Activated CD4-positive, alpha-beta memory T cell treated with anti-CD3 and anti-CD28 coated beads, Interleukin-2, amount 10 ng/mL, durations not matched to agents 7 days and 5 days (primary cell): Measurements from ENCODE around the gene RHBDL3. TPM values are rescaled to one million over a fixed set of nuclear protein-coding genes. Genes with fewer than 3 reads are reported as not detected.
"Not testable (repeated sequence)": the region's sequence is repeated elsewhere in the genome, so short reads cannot be mapped to it uniquely, and the experiment has no call there.

Experiments
- CTCF ChIA-PET: fragments of 350-600 bp; sonication (Branson Sonifier 250); formaldehyde crosslinking; loops from one replicate; lab custom pipeline; 2021; ENCODE audit warnings: antibody characterized with exemption, inconsistent platforms; lab: Charles Lee
- POLR2A ChIA-PET: fragments of 350-600 bp; sonication (Branson Sonifier 250); formaldehyde crosslinking; loops from one replicate; lab custom pipeline; 2021; ENCODE audit warnings: antibody characterized with exemption; lab: Charles Lee
- DNase-seq: peaks from one replicate; pipeline ENCODE4 v3.0.0-alpha.2; 2020
- H3K27ac Mint-ChIP-seq: one replicate; pipeline ENCODE4 v1.8.0; 2021; ENCODE audit warnings: mild to moderate bottlenecking, mixed read lengths
- H3K27me3 Mint-ChIP-seq: one replicate; pipeline ENCODE4 v1.8.0; 2021; ENCODE audit warnings: mixed read lengths
- H3K36me3 Mint-ChIP-seq: one replicate; pipeline ENCODE4 v1.8.0; 2021; ENCODE audit warnings: low read depth, mixed read lengths
- H3K4me1 Mint-ChIP-seq: one replicate; pipeline ENCODE4 v1.8.0; 2021; ENCODE audit warnings: mixed read lengths
- H3K4me3 Mint-ChIP-seq: one replicate; pipeline ENCODE4 v1.8.0; 2021; ENCODE audit warnings: mild to moderate bottlenecking, mixed read lengths
- H3K9me3 Mint-ChIP-seq: one replicate; pipeline ENCODE4 v1.8.0; 2021; ENCODE audit warnings: mixed read lengths
- total RNA-seq, 2 experiments: library from RNA; stranded (reverse); gene quantifications; one replicate each; pipeline ENCODE4 v1.2.3, GENCODE V29; 2021

RHBDL3 gene
- total RNA-seq, 2 experiments from 2014 or later = 0.45 to 0.55 TPM

DNA sequence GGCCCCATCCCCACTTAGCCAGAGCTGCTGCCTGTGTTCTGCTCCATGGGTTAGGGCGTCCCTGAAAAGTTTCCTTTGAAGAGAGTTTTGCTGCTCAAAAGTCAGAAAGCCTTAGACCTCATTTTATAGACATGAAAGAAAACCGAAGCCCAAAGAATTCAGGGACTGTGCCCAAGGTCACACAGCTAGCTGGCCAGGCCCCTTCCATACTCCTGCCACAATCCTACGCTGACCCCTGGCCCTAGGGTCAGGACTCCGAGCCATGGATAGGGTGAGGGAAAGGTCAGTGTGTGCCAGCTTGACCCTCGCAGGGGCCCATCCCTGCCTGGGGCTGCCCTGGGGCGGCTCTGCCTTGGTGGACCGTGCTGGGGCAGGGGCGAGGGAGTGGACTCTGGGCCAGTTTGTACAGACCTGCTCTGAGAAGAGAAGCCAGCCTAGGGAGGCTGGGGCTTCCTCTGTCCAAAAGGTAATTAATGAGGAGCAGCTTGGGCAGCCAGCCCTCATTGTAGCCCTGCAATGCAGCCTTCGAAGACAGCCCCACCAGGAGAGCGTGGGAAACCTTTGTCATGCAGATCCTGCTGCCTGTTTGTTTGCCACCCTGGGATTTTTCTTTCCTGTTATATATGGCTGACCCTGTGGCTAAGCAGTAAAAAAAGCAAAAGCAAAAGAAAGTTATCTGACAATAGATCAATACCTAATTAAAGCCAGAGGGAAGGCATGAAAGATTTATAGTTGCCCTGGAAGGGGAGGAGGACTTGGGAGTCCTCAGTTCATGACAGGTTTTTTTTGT is 37.4 kb downstream of the RHBDL3 start:
- Mint-ChIP-seq H3K27me3 (peaks cover 4% of the 10 kb centered on the region), H3K9me3 (no peaks in the 10 kb centered on the region), H3K4me1 (no peaks in the 10 kb centered on the region), H3K36me3 (no peaks in the 10 kb centered on the region), H3K4me3 (no peak overlapping the region), H3K27ac (no peak overlapping the region)
- DNase-seq = no peak
- ChIA-PET POLR2A (no interaction called here), CTCF (interaction anchor here (1.2 kb wide), 1 partner anchor 50 kb away, joined by 3 read pairs; no protein-coding TSS in a partner anchor)

DNA sequence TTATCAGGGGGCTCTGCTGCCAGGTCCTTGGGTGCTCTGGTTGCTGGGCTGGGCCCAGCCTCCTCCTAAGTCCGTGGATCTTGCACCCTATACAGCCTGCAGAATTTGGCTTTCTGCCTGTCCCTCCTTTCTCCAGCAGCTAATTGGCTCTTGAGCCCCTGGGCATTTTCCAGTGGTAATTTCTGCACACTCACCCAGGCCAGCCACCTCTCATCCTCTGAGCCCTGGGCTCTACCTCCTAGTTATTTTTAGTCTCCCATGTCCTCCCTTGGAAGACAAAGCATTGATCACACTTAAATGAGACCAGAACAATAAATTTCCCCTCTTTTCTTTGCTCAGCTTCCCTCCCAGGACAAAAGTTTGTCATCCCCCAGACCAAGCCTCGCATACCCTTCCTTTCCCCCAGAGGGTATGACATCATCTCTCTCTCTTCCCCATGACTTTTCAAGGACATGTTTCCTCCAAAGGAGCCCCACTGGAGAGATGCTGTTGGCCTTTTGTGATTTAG is 38.2 kb downstream of the RHBDL3 start:
- POLR2A ChIA-PET = no interaction called here
- no peaks in the 10 kb centered on the region for H3K9me3 Mint-ChIP-seq
- no peaks in the 10 kb centered on the region for H3K36me3 Mint-ChIP-seq

GRCh38 chr17:32305049-32305448 is 39.4 kb downstream of the RHBDL3 start:
- Mint-ChIP-seq H3K4me1 (no peaks in the 10 kb centered on the region), H3K36me3 (no peaks in the 10 kb centered on the region), H3K27ac (no peak overlapping the region), H3K9me3 (no peaks in the 10 kb centered on the region), H3K27me3 (peaks cover 5% of the 10 kb centered on the region), H3K4me3 (no peak overlapping the region)
- POLR2A ChIA-PET = no interaction called here
- CTCF ChIA-PET = no interaction called here
- DNase-seq = no peak

More for the DNA sequence above, 38.2 kb downstream of the RHBDL3 start:
- Mint-ChIP-seq H3K27ac (no peak overlapping the region), H3K27me3 (peaks cover 5% of the 10 kb centered on the region), H3K4me3 (no peak overlapping the region), H3K4me1 (no peaks in the 10 kb centered on the region)
- CTCF ChIA-PET = no interaction called here
- no peak for DNase-seq

DNA sequence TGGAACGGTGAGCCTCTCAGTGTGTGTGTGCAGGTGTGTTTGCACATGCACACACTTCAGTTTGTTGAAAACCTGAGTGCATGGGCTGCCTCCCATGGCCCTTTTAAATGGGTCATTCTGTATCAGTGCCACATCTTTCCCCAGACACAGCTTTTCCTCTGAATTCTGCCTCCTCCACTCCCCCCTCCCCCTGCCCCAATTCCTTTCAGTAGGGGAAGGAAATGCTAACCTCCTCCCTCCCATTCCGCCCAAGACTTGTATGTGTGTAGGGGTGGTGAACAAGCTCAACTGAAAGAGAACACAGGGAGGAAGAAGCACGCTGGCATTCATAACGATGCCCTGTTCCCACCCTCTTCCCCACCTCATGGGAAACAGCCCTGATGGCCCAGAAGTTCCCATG is 42.0 kb downstream of the RHBDL3 start:
- no peak overlapping the region for H3K27ac Mint-ChIP-seq
- H3K4me3 Mint-ChIP-seq = no peak overlapping the region
- H3K9me3 Mint-ChIP-seq = no peaks in the 10 kb centered on the region
- ChIA-PET POLR2A (no interaction called here), CTCF (no interaction called here)
- H3K27me3 Mint-ChIP-seq = peaks cover 5% of the 10 kb centered on the region
- no peak for DNase-seq
- H3K4me1 Mint-ChIP-seq = no peaks in the 10 kb centered on the region
- H3K36me3 Mint-ChIP-seq = no peaks in the 10 kb centered on the region

GRCh38 chr17:32311028-32311536 is 45.5 kb downstream of the RHBDL3 start:
- CTCF ChIA-PET = interaction anchor here (0.6 to 0.7 kb wide), 3 partner anchors 58 to 421 kb away, joined by 3 to 4 read pairs (median 3); no protein-coding TSS in a partner anchor
- no peaks in the 10 kb centered on the region for H3K9me3 Mint-ChIP-seq
- H3K4me3 Mint-ChIP-seq = no peak overlapping the region
- H3K27ac Mint-ChIP-seq = no peak overlapping the region
- H3K4me1 Mint-ChIP-seq = no peaks in the 10 kb centered on the region
- no peaks in the 10 kb centered on the region for H3K36me3 Mint-ChIP-seq
- DNase-seq = no peak
- POLR2A ChIA-PET = no interaction called here
- peaks cover 13% of the 10 kb centered on the region for H3K27me3 Mint-ChIP-seq

DNA sequence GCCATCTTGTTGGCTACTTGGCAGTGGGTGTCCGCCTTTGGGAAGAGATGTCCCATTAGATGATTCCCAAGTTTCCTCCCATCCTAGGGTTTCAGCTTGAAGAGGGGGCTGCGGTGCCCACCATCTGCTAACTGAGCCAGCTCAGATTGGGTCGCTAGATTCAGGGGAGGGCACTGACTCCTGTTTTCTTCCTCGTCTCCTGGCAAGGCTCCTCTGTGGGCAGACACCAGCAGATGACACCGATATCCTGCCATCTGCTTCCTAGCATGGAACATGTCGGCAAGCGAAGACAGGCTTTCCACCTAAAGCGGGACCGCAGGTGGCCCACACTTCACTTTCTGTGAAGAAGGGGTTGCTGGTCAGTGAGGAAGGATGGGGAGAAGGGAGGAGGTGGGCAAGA is 49.0 kb downstream of the RHBDL3 start:
- DNase-seq = no peak
- Mint-ChIP-seq H3K27me3 (peaks cover 11% of the 10 kb centered on the region), H3K4me1 (peaks cover 15% of the 10 kb centered on the region), H3K36me3 (no peaks in the 10 kb centered on the region), H3K27ac (no peak overlapping the region), H3K4me3 (no peak overlapping the region), H3K9me3 (no peaks in the 10 kb centered on the region)
- ChIA-PET CTCF (no interaction called here), POLR2A (no interaction called here)

- Mint-ChIP-seq H3K9me3 (no peaks in the 10 kb centered on the region), H3K27ac (no peak overlapping the region), H3K4me3 (no peak overlapping the region), H3K27me3 (peaks cover 11% of the 10 kb centered on the region), H3K4me1 (peaks cover 17% of the 10 kb centered on the region), H3K36me3 (no peaks in the 10 kb centered on the region)
- DNase-seq = no peak
- POLR2A ChIA-PET = interaction anchor here (0.7 to 1.1 kb wide), 2 partner anchors 26 to 33 kb away, joined by 3 to 4 read pairs; no protein-coding TSS in a partner anchor
- CTCF ChIA-PET = interaction anchor here (1.0 kb wide), 1 partner anchor 62 kb away, joined by 4 read pairs; no protein-coding TSS in a partner anchor
Observed at GRCh38 chr17:32315171-32315570, 49.5 kb downstream of the RHBDL3 start.

DNA sequence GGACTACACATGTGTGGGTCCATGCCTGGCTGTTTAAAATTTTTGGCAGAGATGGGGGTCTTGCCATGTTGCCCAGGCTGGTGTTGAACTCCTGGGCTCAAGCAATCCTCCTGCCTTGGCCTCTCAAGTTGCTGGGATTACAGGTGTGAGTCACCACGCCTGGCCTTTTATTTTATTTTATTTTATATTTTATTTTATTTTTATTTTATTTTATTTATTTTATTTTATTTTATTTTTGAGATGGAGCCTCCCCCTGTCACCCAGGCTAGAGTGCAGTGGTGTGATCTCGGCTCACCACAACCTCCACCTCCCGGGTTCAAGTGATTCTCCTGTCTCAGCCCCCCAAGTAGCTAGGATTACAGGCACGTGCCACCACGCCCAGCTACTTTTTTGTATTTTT is 51.0 kb downstream of the RHBDL3 start:
- H3K27ac Mint-ChIP-seq, H3K4me3 Mint-ChIP-seq, H3K9me3 Mint-ChIP-seq, DNase-seq, H3K36me3 Mint-ChIP-seq: not testable (repeated sequence)
- H3K27me3 Mint-ChIP-seq = peaks cover 11% of the 10 kb centered on the region
- ChIA-PET CTCF (interaction anchor here (0.6 kb wide), 1 partner anchor 47 kb away, joined by 3 read pairs; no protein-coding TSS in a partner anchor), POLR2A (interaction anchor here (1.0 kb wide), 1 partner anchor 34 kb away, joined by 4 read pairs; the partner anchor contains the start of gene ZNF207)
- H3K4me1 Mint-ChIP-seq = peaks cover 17% of the 10 kb centered on the region

- no peak for DNase-seq
- H3K4me1 Mint-ChIP-seq = peaks cover 19% of the 10 kb centered on the region
- ChIA-PET POLR2A (interaction anchor here (1.0 kb wide), 1 partner anchor 33 kb away, joined by 4 read pairs; the partner anchor contains the start of gene ZNF207), CTCF (interaction anchor here (1.8 kb wide), 1 partner anchor 64 kb away, joined by 7 read pairs; no protein-coding TSS in a partner anchor)
- H3K27ac Mint-ChIP-seq = no peak overlapping the region
- no peak overlapping the region for H3K4me3 Mint-ChIP-seq
- H3K27me3 Mint-ChIP-seq = peaks cover 11% of the 10 kb centered on the region
- no peaks in the 10 kb centered on the region for H3K36me3 Mint-ChIP-seq
- H3K9me3 Mint-ChIP-seq = no peaks in the 10 kb centered on the region
Observed at GRCh38 chr17:32317353-32317752, 51.7 kb downstream of the RHBDL3 start.

GRCh38 chr17:32318071-32318470 is 52.4 kb downstream of the RHBDL3 start:
- POLR2A ChIA-PET = interaction anchor here (1.0 to 1.4 kb wide), 2 partner anchors 13 to 32 kb away, joined by 4 read pairs; partner anchors contain the start of gene ZNF207
- Mint-ChIP-seq H3K36me3 (no peaks in the 10 kb centered on the region), H3K27me3 (peaks cover 11% of the 10 kb centered on the region), H3K4me3 (no peak overlapping the region), H3K9me3 (no peaks in the 10 kb centered on the region), H3K4me1 (peaks cover 22% of the 10 kb centered on the region), H3K27ac (no peak overlapping the region)
- no peak for DNase-seq
- CTCF ChIA-PET = interaction anchor here (0.6 to 2.7 kb wide), 9 partner anchors 11 to 126 kb away, joined by 3 to 30 read pairs (median 4); partner anchors contain the start of gene PSMD11

- H3K27me3 Mint-ChIP-seq = peaks cover 11% of the 10 kb centered on the region
- peaks cover 37% of the 10 kb centered on the region for H3K4me1 Mint-ChIP-seq
- no peaks in the 10 kb centered on the region for H3K36me3 Mint-ChIP-seq
- H3K9me3 Mint-ChIP-seq = no peaks in the 10 kb centered on the region
- no peak overlapping the region for H3K27ac Mint-ChIP-seq
- peak; percentile 80 for DNase-seq
- ChIA-PET POLR2A (interaction anchor here (1.2 to 1.4 kb wide), 3 partner anchors 11 to 32 kb away, joined by 4 to 7 read pairs (median 4); partner anchors contain the start of gene ZNF207), CTCF (interaction anchor here (0.6 to 2.9 kb wide), 16 partner anchors 9 to 163 kb away, joined by 3 to 30 read pairs (median 4); partner anchors contain the start of gene PSMD11)
- H3K4me3 Mint-ChIP-seq = peak overlapping the region; percentile 60
Observed at GRCh38 chr17:32319548-32319905, 53.9 kb downstream of the RHBDL3 start.

GRCh38 chr17:32320080-32320479 is 54.4 kb downstream of the RHBDL3 start:
- not testable (repeated sequence) for DNase-seq, H3K4me3 Mint-ChIP-seq, H3K27ac Mint-ChIP-seq, H3K27me3 Mint-ChIP-seq, H3K9me3 Mint-ChIP-seq, H3K36me3 Mint-ChIP-seq
- ChIA-PET CTCF (interaction anchor here (0.6 to 2.9 kb wide), 12 partner anchors 9 to 124 kb away, joined by 3 to 30 read pairs (median 5); partner anchors contain the start of gene PSMD11), POLR2A (interaction anchor here (1.2 kb wide), 2 partner anchors 10 to 31 kb away, joined by 4 to 7 read pairs; no protein-coding TSS in a partner anchor)
- H3K4me1 Mint-ChIP-seq = peaks cover 39% of the 10 kb centered on the region
